ENCODE data around the gene BOC.
"Not testable (repeated sequence)": the region's sequence is repeated elsewhere in the genome, so short reads cannot be mapped to it uniquely, and the experiment has no call there.

The BOC gene, protein sequence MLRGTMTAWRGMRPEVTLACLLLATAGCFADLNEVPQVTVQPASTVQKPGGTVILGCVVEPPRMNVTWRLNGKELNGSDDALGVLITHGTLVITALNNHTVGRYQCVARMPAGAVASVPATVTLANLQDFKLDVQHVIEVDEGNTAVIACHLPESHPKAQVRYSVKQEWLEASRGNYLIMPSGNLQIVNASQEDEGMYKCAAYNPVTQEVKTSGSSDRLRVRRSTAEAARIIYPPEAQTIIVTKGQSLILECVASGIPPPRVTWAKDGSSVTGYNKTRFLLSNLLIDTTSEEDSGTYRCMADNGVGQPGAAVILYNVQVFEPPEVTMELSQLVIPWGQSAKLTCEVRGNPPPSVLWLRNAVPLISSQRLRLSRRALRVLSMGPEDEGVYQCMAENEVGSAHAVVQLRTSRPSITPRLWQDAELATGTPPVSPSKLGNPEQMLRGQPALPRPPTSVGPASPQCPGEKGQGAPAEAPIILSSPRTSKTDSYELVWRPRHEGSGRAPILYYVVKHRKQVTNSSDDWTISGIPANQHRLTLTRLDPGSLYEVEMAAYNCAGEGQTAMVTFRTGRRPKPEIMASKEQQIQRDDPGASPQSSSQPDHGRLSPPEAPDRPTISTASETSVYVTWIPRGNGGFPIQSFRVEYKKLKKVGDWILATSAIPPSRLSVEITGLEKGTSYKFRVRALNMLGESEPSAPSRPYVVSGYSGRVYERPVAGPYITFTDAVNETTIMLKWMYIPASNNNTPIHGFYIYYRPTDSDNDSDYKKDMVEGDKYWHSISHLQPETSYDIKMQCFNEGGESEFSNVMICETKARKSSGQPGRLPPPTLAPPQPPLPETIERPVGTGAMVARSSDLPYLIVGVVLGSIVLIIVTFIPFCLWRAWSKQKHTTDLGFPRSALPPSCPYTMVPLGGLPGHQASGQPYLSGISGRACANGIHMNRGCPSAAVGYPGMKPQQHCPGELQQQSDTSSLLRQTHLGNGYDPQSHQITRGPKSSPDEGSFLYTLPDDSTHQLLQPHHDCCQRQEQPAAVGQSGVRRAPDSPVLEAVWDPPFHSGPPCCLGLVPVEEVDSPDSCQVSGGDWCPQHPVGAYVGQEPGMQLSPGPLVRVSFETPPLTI

DNA sequence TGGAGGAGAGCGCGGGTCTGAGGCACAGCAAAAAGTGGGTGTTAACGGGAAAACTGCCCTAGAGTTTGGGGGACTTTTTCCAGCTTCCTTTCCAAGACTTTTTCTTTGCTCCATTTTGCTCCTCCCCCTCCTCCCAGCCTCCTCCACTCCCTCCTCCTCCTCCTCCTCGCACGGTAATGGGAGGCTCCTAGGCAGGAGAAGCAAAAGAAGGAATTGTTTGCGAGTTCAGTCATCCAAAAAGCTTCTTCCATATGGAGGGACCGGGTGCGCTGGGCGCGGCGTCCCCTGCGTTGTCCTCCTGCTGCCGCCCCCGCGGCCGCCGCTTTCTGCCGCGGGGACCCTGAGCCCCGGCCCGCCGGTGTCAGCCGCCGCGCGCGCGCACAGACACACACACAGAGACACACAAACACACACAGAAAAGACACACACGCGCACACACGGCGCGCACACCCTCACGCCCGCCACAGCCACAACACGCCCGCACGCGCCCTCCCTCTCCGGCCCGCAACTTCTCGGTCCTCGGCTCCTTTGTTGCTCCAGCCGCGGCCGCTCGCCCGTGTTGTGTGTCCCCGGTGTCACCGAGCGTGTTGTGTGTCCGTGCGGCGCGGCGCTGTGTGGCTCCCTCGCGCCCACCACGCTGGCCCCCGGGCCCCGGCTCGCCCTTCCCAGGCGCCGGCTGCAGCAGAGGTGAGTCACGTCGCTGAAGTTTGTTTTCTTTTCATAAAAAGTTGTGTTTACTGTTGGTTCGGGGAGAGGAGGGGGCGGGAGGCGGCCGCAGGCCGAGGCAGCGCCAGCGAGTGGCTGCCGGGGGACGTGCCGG is at the start of gene BOC:
Gene BOC (plus strand): TSS at position 228 of the 820 bp plus-strand sequence. CDS start 38,246 bp downstream, outside the sequence.
- no peak for DNase-seq

DNA sequence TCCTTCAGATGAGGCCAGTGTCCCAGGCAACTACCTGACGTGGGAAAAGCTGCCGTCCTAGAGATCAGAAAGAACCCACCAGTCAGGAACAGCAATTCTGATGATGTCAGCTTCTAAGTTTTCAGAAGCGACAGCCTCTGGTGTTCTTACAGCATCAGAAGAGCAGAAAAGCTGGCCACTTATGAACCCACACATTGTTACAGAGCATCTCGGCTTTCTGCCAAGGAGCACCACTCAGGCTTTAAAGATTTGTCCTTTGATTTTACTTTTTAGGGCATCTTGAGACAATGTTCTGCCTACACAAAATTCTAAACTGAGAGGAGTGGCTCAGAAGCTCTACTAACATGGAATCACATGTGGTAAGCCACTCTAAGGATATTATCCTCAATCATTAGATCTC is 49.7 kb upstream of the BOC start:
- no peak for DNase-seq

DNA sequence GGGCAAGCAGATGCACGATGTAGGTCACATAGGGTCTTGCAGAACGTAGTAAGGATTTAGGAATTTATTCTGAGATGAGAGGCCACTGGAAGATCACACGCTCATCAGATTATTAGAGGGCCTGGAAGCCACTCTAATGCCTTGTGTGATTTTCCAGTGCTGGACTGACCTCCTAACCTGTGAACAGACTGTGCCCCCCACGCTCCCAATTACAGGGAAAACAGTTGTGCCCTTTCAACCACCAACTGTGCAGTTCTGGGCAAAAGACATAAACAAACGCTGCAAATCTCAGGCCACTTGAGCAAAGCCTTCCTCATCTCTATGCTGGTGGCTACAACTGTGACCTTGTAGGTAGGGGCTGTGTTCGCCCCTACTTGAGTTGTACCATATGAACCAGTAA is 48.2 kb upstream of the BOC start:
- DNase-seq, result no peak

DNA sequence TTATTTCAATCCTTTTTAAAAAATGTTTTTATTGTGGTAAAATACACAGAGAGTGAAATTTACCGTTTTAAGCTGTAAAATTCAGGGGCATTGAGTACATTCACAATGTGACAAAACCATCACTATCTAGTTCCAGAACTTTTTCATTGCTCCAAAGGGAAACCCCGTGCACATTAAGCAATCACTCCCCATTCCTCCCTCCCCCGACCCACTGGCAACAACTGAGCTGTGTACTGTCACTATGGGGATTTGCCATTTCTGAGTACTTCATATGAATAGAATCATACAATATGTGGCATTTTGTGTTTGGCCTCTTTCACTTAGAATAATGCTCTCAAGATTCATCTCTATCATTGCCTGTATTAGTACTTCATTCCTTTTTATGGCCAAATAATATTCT is 45.5 kb upstream of the BOC start:
- no peak for DNase-seq

DNA sequence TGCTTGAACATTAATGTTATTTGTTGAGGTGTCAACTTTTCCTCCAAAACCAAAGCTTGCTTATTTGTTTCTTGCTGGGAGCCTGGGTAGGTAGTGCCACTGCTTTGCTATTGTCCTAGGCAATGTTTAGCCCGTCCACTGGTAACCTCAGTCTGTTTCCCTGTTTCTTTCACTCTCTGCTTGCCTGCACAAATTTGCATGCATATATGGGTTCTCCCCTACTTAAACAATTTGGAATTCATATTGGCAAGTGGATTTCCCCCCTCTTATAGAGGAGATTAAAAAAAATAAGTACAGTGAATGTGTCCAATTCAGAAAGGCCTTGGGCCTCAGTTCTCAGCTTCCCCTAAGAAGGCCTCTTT is 45.0 kb upstream of the BOC start:
- DNase-seq, result no peak

DNA sequence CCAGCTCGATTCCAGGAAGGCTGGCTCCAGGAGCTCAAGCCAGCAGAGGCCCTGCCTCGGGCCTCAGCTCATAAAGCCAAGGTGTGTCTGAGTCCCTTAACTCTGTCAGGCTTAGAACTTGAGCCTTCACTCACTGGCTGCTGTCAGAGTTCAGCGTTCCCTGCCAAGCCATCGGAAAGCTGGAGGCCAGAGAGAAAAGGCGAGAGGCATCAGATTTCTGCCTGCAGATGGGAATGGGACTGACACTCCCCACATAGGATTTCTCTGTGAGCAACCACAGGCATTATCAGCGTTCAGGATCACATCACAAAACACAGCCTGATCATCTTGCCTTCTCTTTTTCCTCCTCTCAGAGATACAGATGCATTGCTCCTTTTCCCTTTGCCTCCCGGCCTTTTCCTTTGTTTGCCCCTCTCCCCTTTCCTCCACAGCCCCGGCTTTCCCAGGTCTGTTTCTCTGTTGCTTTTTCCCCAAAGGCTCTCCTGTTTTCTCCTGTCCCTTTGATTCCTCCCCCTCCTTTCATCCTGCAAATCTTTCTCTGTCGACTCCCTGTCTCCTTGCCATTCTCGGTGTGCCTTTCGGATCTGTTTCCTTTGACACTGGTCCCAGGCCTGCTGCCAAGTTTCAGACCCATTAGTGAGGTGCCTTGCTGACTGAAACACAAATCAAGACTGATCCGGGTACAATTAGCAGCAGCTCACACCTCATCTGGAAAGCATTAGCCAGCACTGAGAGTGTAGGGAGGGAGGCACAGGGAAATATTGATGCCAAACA is 44.5 kb upstream of the BOC start:
- peak; percentile 76 for DNase-seq

DNA sequence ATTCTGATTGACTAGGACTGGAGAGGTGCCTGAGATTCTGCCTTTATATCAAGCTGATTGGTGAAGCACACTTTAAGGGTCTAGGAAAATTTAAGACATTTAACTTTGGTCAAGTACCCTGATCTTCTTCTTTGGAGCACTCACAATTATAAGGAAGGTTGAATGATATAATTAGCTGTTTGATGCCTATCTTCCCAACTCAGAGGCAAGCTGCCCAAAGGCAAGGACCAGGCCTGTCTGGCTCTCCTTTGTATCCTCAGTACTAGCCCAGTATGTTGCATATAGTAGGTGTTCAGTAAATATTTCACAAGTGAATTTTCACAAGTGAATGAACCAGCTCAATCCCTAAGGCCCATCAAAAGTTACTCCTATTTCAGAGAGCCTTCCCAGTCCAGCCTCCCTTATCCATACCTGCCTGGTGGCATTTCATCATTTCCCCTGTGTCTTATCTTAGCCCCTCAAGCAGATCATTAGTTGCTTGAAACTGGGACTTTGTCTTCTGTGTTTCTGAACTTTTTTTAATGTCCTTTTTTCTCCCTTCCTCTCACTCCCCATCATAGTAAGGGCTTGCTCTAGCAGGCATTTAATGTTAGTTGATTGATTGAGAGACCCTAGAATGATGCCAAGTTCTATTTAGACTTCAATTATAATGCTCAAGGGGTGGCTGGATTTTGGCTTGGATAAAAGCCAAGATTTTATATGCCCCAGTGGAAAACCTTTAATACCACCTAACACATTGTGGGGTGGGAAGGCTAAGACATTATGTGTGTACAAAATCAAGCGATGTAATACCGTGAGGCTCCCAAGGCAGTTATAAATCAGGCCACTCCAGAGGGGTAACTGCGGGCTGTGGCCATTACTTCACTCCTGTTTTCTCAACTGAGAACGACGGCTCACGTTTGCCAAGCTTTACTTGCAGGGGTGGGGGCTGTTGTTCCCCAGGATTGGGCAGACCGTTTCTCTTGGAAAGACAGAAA is 43.2 kb upstream of the BOC start:
- DNase-seq, result peak; percentile 97

DNA sequence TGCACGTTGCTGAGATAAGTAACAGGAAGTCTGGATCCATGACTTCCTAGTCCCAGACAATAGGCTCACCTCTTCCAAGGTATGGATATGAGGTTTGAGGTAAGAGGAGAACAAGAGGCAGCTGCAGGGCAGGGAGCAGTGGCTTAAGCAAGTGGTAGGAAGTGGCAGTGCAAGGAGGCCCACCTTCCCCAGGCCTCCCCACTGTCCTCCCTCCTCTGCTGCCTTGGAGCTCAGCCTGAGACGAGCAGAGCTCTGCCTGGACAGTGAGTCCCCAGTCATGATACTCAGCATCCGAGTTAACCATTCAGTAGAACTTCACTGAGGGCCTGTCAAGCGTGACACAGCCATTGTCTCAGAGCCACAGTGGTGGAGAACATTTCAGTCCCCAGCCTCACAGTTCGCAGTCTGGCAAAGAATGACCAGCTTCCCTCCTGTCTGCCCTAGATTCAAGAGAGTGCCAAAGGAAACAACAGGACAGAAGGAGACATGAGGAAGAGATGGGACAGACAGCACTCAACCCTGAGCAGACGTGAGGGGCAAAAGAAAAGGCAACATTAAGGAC is 41.4 kb upstream of the BOC start:
- no peak for DNase-seq

DNA sequence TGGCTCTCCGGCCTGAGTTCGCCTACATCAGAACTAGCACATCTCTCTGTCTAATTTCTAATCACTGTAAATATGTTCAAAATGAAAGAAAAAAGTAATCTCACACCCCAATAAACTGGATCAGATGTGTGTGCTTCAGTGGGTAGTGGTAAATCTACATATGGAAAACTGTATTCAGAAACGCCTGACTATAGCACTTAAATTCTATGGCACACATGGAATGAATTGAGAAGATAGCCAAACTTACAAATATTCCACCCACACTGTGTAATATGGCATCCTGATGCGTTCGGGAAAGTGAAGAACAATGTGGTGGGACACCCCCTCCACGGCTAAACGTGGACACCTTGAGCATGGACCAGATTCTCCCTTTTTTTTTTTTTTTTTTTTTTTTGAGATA is 40.6 kb upstream of the BOC start:
- DNase-seq, result no peak

DNA sequence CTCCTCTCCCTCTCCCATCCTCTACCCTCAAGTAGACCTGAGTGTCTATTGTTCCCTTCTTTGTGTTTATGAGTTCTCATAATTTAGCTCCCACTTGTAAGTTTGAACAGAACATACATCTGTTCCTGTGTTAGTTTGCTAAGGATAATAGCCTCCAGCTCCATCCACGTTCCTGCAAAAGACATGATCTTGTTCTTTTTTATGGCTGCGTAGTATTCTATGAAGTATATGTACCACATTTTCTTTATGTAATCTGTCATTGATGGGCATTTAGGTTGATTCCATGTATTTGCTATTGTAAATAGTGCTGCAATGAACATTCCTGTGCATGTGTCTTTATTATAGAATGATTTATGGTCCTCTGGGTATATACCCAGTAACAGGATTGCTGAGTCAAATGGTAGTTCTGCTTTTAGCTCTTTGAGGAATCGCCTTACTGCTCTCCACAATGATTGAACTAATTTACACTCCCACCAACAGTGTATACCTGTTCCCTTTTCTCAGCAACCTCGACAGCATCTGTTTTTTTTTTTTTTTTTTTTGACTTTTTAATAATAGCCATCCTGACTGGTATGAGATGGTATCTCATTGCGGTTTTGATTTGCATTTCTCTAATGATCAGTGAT is 39.6 kb upstream of the BOC start:
- not testable (repeated sequence) for DNase-seq

DNA sequence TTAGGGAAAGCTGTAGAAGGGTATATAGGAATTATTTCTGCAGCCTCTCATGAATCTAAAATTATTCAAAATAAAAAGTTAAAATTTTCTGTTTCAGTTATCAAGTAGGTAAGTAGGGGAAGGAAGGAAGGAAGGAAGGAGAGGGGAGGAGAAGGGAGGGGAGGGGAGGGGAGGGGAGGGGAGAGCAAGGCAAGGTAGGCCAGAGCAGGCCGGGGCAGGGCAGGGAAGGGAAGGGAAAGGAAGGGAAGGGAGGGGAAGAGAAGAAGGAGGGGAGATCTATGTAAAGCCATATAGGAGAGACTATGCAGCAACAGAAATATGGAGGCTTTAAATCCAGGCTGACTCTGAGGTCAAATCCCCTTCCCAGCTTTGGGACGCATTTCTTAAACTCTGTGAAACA is 38.3 kb upstream of the BOC start:
- DNase-seq, result no peak

DNA sequence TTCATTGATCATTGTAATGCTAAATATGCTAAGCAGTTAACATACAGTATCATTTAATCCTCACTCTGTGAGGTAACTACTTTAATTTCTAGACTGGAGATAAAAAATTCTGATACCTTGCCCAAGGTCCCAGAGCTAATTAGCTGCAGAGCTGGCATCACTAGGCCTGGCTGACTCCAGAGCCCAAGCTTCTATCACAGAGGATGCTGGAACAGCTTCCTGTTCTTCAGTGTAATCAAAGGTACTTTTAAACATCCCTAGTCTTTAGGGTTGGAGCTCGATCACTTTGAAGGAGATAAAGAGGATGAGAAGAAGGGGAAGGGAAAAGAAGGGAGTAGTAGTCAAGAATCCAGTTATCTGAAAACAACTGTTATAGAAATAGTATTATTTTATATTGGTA is 37.1 kb upstream of the BOC start:
- no peak for DNase-seq

DNA sequence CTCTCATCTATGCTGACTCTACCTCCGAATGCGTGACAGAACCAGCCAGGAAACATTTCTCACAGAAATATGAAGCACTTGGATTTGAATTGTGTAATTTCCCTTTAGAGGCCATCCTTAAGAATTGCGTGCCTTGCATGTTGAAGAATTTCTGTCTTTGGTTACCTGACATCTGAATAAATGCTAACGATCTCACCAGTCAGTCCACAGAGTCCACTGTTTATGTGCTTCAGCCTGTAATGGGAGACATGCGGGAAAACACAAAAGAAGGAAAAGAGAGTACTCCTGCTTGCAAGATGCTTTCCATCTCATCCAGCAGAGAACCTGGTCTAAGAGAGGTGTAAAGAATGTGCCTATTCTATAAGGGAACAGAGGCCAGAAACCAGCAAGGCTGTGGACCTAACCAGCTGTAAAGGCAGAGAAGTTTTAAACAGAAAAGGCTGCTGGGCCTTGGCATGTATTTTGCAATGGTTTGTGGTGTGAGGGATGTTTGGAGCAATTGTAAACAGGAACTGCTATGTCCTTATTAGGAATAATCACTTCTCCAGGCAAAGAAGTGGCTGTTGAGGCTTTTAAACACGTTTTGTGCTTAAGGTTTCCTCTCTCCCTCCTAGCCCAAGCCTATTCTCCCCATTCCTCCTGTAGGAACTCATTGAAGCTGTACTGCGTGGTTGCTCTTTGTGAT is 36.4 kb upstream of the BOC start:
- DNase-seq, result no peak

DNA sequence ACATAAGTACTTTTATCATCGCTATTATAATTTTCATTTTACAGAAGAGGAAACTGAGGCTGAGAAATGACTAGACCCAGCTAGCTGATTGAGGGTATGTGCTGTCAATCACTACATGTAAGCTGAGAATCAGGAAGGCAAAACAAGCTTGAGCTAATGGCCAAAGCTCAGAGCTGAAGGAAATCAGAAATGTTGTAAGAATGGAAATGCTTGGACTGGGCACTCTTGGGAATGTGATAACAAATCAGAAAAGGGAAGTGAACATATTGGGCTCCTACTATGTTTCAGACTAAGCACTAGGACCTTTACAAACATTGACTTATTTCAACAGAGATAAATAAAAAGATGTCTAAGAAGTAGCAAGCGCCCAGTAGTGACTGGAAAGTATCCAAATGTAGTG is 33.8 kb upstream of the BOC start:
- no peak for DNase-seq

DNA sequence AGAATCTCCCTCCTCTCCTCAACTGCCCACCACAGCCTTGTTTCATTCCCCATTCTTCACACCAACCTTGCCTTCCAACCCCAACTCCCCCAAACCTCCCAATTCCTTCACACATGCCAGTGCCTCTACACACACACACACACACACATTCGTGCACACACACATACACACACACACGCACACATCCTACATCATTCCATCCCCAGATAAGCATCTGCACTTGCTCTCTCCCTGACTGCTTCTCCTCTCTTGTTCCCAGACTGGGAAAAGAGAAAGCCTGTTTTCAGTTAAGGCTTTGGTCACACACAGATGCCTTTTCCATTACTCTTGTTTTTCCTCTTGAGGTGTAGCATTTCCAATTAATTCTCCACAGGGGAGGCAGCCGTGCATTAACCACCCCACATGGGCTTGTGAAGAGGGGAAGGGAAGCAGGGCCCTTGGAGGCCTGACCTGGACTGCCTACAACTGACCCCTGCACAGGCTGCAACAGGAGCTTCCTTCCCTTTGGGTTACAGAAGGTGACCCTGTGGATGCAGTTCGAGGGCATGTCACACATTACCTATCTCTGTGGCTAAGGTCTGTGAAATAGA is 32.0 kb upstream of the BOC start:
- no peak for DNase-seq

DNA sequence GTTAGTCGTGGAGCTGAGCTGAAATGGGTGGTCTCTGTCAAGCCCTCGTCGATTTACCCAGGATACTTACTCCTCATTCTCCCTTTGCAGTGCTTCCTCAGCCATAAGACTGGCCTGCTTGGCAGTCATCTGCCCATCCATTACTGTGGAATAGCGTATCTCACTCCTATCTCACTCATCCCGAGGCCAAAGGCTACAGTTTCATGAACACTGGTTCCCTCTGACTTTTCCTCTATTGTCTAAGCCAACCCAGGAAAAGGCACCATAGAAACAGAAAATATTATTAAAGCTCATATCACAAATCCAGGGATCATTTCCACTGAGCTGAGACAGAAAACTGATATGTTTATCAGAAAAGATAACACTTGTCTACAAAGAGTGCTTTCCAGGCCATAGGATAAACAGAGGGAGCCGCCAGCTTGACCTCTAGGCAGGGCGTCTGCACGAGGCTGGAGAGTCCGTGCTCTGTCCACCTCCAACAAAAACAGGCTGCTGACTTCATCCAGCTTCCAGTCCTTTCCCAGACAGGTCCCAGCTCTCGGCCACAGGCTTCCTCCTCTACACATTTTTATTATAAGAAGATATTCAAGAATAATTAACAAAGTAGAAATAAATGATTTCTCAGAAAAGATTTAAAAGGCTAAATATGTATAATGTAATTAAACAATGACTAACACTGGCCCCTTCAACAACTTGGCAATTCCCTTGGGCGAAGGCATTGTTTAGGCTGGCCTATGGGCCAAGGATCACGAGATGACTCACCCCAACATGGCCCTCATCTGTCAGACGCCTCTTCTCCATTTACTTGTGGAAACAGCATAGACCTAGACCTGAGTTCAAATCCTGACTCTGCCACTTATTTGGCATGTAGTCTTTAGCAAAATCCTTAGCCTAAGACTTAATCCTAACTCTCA is 27.4 kb upstream of the BOC start:
- DNase-seq, result no peak

DNA sequence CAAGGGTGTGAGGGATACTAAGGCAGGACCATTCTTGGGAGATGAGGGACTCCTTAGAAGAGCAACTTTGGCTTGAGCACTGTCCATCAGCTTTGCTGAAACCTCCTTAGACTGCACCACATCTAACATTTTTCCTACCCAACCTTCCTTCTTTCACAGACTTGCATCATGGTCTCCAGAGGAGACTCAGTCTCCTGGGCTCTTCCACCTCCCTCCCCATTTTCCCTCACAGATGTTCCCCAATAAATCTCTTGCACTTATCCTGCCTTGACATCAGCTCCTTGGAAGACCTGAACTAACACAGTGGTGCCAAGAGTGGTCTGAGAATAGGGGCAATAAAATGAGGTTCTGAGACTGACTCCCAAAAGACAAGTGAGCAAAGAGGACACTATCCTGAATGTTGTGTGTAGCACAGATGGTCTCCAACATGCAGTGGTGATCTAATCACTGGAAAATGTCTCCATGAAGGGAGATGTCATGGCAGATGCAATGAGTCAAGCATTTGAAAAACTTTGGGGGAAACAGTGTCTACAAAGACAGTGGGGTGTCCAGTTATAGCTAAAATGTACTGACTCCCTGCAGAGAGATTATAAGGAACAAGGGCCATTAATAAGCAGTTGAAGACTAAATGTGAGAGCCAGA is 26.0 kb upstream of the BOC start:
- no peak for DNase-seq

All from NCI-H1436 treated with DMSO at 0.1 percent for 48 hours (cell line).